ENCODE data around the gene RGSL1. TPM values are rescaled to one million over a fixed set of nuclear protein-coding genes. Genes with fewer than 3 reads are reported as not detected.

Gene RGSL1
- polyA plus RNA-seq, 1 donor from 2014 or later, result not detected

- H3F3A ChIP-seq (ENCODE audit: insufficient read depth, low read length, poor library complexity, severe bottlenecking), result no peaks in the 10 kb centered on the region
- no peaks in the 10 kb centered on the region for H4K20me1 ChIP-seq (ENCODE audit: insufficient read depth)
- no peak overlapping the region for H3K9ac ChIP-seq (ENCODE audit: low read length)
- no peak overlapping the region for H3K4me2 ChIP-seq (ENCODE audit: low read length)
- H3K36me3 ChIP-seq (ENCODE audit: insufficient read depth, low read length), result no peaks in the 10 kb centered on the region
- no peaks in the 10 kb centered on the region for H3K79me2 ChIP-seq (replicated peaks; ENCODE audit: insufficient read depth, low read length)
- no peaks in the 10 kb centered on the region for H3K9me3 ChIP-seq (ENCODE audit: low read length)
- H2AFZ ChIP-seq (ENCODE audit: low read depth, low read length), result no peak overlapping the region
- H3K27me3 ChIP-seq (ENCODE audit: insufficient read depth, low read depth, low read length), result no peaks in the 10 kb centered on the region
- TF ChIP-seq RAD21 (conservative IDR thresholded peaks at IDR 0.05), result no peak
- no peak for TF ChIP-seq EZH2 (IDR thresholded peaks at IDR 0.05; ENCODE audit: borderline replicate concordance, insufficient read depth, low read length, poor library complexity, severe bottlenecking)
- TF ChIP-seq EP300 (conservative IDR thresholded peaks at IDR 0.05; ENCODE audit: poor library complexity, severe bottlenecking), result no peak
- TF ChIP-seq SMC3 (conservative IDR thresholded peaks at IDR 0.05; ENCODE audit: poor library complexity), result no peak
- TF ChIP-seq MXI1 (conservative IDR thresholded peaks at IDR 0.05; ENCODE audit: poor library complexity, severe bottlenecking), result no peak
- TF ChIP-seq CTCF (IDR thresholded peaks at IDR 0.05; ENCODE audit: poor library complexity, severe bottlenecking), result no peak
- no peak for TF ChIP-seq REST (IDR thresholded peaks at IDR 0.05; ENCODE audit: borderline replicate concordance)
- no peak for TF ChIP-seq POLR2AphosphoS5 (IDR thresholded peaks at IDR 0.05)
- TF ChIP-seq TAF1 (IDR thresholded peaks at IDR 0.05; ENCODE audit: low read depth), result no peak
- H3K9me2 ChIP-seq (ENCODE audit: insufficient read depth, low read length), result no peaks in the 10 kb centered on the region
- no peak overlapping the region for H3K4me3 ChIP-seq (ENCODE audit: low read length)
- H3K27ac ChIP-seq (ENCODE audit: low read length), result no peak overlapping the region
These were observed 39.8 kb upstream of the RGSL1 start for GRCh38 chr1:182410138-182410537.

- Histone ChIP-seq H3F3A (ENCODE audit: insufficient read depth, low read length, poor library complexity, severe bottlenecking) (no peaks in the 10 kb centered on the region), H2AFZ (ENCODE audit: low read depth, low read length) (no peak overlapping the region), H3K9me2 (ENCODE audit: insufficient read depth, low read length) (no peaks in the 10 kb centered on the region), H3K79me2 (replicated peaks; ENCODE audit: insufficient read depth, low read length) (no peaks in the 10 kb centered on the region), H3K9ac (ENCODE audit: low read length) (no peak overlapping the region), H3K27me3 (ENCODE audit: insufficient read depth, low read depth, low read length) (no peaks in the 10 kb centered on the region), H3K9me3 (ENCODE audit: low read length) (no peaks in the 10 kb centered on the region), H4K20me1 (ENCODE audit: insufficient read depth) (no peaks in the 10 kb centered on the region), H3K4me3 (ENCODE audit: low read length) (no peak overlapping the region), H3K4me2 (ENCODE audit: low read length) (no peak overlapping the region), H3K36me3 (ENCODE audit: insufficient read depth, low read length) (no peaks in the 10 kb centered on the region), H3K27ac (ENCODE audit: low read length) (no peak overlapping the region)
- TF ChIP-seq RAD21 (conservative IDR thresholded peaks at IDR 0.05), result no peak
- TF ChIP-seq CTCF (IDR thresholded peaks at IDR 0.05; ENCODE audit: poor library complexity, severe bottlenecking), result no peak
- TF ChIP-seq MXI1 (conservative IDR thresholded peaks at IDR 0.05; ENCODE audit: poor library complexity, severe bottlenecking), result no peak
- no peak for TF ChIP-seq EZH2 (IDR thresholded peaks at IDR 0.05; ENCODE audit: borderline replicate concordance, insufficient read depth, low read length, poor library complexity, severe bottlenecking)
- TF ChIP-seq REST (IDR thresholded peaks at IDR 0.05; ENCODE audit: borderline replicate concordance), result no peak
- TF ChIP-seq EP300 (conservative IDR thresholded peaks at IDR 0.05; ENCODE audit: poor library complexity, severe bottlenecking), result no peak
- no peak for TF ChIP-seq SMC3 (conservative IDR thresholded peaks at IDR 0.05; ENCODE audit: poor library complexity)
- TF ChIP-seq POLR2AphosphoS5 (IDR thresholded peaks at IDR 0.05), result no peak
- TF ChIP-seq TAF1 (IDR thresholded peaks at IDR 0.05; ENCODE audit: low read depth), result no peak
These were observed 39.2 kb upstream of the RGSL1 start for GRCh38 chr1:182410620-182411273.

Measured in neural cell (in vitro differentiated cells).